SK-N-SH treated with all-trans-retinoic acid at 6 μM for 48 hours (cell line): ENCODE results near the gene AKR1B1.

Experiments used
- ATAC-seq: fragments of 200-7000 bp; cut with Tn5 transposase; 3 replicates; pipeline ENCODE4 v1.9.1; 2020; ENCODE audit warnings: mild to moderate bottlenecking, moderate library complexity
- ARNTL ChIP-seq: fragments of 450-650 bp; formaldehyde crosslinking; IDR thresholded peaks from 2 replicates; pipeline ENCODE4 v1.5.0; 2020; ENCODE audit warnings: low read depth, mild to moderate bottlenecking, moderate library complexity, borderline replicate concordance
- BACH2 ChIP-seq: fragments of 250-450 bp; sonication (Bioruptor Pico); IDR thresholded peaks from 2 replicates; pipeline ENCODE4 v1.9.0; 2021; ENCODE audit warnings: mild to moderate bottlenecking, borderline replicate concordance
- CSDC2 ChIP-seq: fragments of 250-450 bp; sonication (Bioruptor Pico); IDR thresholded peaks from 2 replicates; pipeline ENCODE4 v1.5.0; 2020; ENCODE audit warnings: mild to moderate bottlenecking, moderate library complexity
- ESRRG ChIP-seq: fragments of 250-450 bp; sonication (Bioruptor Pico); IDR thresholded peaks from 2 replicates; pipeline ENCODE4 v1.6.1; 2021; ENCODE audit warnings: mild to moderate bottlenecking
- GLIS3 ChIP-seq: fragments of 250-450 bp; sonication (Bioruptor Pico); IDR thresholded peaks from 2 replicates; pipeline ENCODE4 v1.5.0; 2020; ENCODE audit warnings: mild to moderate bottlenecking, moderate library complexity
- ISL1 ChIP-seq: fragments of 250-450 bp; sonication (Bioruptor Pico); IDR thresholded peaks from 2 replicates; pipeline ENCODE4 v2.1.2; 2022; ENCODE audit warnings: mild to moderate bottlenecking, moderate library complexity
- OSR1 ChIP-seq: fragments of 250-450 bp; sonication (Bioruptor Pico); IDR thresholded peaks from 2 replicates; pipeline ENCODE4 v1.8.0; 2022; ENCODE audit warnings: moderate library complexity, mild to moderate bottlenecking, inconsistent platforms
- PPARA ChIP-seq: fragments of 250-450 bp; sonication (Bioruptor Pico); IDR thresholded peaks from 2 replicates; pipeline ENCODE4 v1.5.0; 2020; ENCODE audit warnings: mild to moderate bottlenecking, borderline replicate concordance
- RARB ChIP-seq: fragments of 250-450 bp; sonication (Bioruptor Pico); IDR thresholded peaks from 2 replicates; pipeline ENCODE4 v1.8.0; 2021; ENCODE audit warnings: mild to moderate bottlenecking, moderate library complexity
- SNAI2 ChIP-seq: fragments of 250-450 bp; sonication (Bioruptor Pico); IDR thresholded peaks from 2 replicates; pipeline ENCODE4 v1.5.0; 2020; ENCODE audit warnings: mild to moderate bottlenecking, moderate library complexity
- TOX ChIP-seq: fragments of 250-450 bp; sonication (Bioruptor Pico); IDR thresholded peaks from 2 replicates; pipeline ENCODE4 v1.8.0; 2021; ENCODE audit warnings: mild to moderate bottlenecking, moderate library complexity, borderline replicate concordance
- ZC3H10 ChIP-seq: fragments of 250-450 bp; sonication (Bioruptor Pico); IDR thresholded peaks from 2 replicates; pipeline ENCODE4 v1.5.1; 2021; ENCODE audit warnings: mild to moderate bottlenecking, moderate library complexity
- ZFP3 ChIP-seq: fragments of 250-450 bp; sonication (Bioruptor Pico); IDR thresholded peaks from 2 replicates; pipeline ENCODE4 v1.5.0; 2020; ENCODE audit warnings: mild to moderate bottlenecking, moderate library complexity
- ZFP30 ChIP-seq: fragments of 450-650 bp; formaldehyde crosslinking; IDR thresholded peaks from 2 replicates; pipeline ENCODE4 v1.5.0; 2022; ENCODE audit warnings: mild to moderate bottlenecking, moderate library complexity
- ZNF565 ChIP-seq: fragments of 450-650 bp; formaldehyde crosslinking; conservative IDR thresholded peaks from 2 replicates; pipeline ENCODE4 v1.5.0; 2020; ENCODE audit warnings: low read depth, mild to moderate bottlenecking, moderate library complexity
- ZNF70 ChIP-seq: fragments of 450-650 bp; formaldehyde crosslinking; IDR thresholded peaks from 2 replicates; pipeline ENCODE4 v1.5.0; 2020; ENCODE audit warnings: mild to moderate bottlenecking, moderate library complexity
- ZNF8 ChIP-seq: fragments of 450-650 bp; formaldehyde crosslinking; IDR thresholded peaks from 2 replicates; pipeline ENCODE4 v1.5.0; 2020; ENCODE audit warnings: mild to moderate bottlenecking, moderate library complexity
- TF ChIP-seq, protein P1 (sequence below): fragments of 250-450 bp; sonication (Bioruptor Pico); IDR thresholded peaks from 2 replicates; pipeline ENCODE4 v1.5.1; 2021; ENCODE audit warnings: mild to moderate bottlenecking, moderate library complexity
- TF ChIP-seq, protein P2 (sequence below): fragments of 250-450 bp; sonication (Bioruptor Pico); IDR thresholded peaks from 2 replicates; pipeline ENCODE4 v1.5.0; 2020; ENCODE audit warnings: mild to moderate bottlenecking, moderate library complexity
- TF ChIP-seq, protein P3 (sequence below): fragments of 250-450 bp; sonication (Bioruptor Pico); IDR thresholded peaks from 2 replicates; pipeline ENCODE4 v1.5.1; 2020; ENCODE audit warnings: low read depth, mild to moderate bottlenecking, moderate library complexity
- TF ChIP-seq, protein P4 (sequence below): fragments of 250-450 bp; sonication (Bioruptor Pico); IDR thresholded peaks from 2 replicates; pipeline ENCODE4 v1.8.0; 2021; ENCODE audit warnings: low read depth, mild to moderate bottlenecking, moderate library complexity, borderline replicate concordance

Gene AKR1B1

DNA sequence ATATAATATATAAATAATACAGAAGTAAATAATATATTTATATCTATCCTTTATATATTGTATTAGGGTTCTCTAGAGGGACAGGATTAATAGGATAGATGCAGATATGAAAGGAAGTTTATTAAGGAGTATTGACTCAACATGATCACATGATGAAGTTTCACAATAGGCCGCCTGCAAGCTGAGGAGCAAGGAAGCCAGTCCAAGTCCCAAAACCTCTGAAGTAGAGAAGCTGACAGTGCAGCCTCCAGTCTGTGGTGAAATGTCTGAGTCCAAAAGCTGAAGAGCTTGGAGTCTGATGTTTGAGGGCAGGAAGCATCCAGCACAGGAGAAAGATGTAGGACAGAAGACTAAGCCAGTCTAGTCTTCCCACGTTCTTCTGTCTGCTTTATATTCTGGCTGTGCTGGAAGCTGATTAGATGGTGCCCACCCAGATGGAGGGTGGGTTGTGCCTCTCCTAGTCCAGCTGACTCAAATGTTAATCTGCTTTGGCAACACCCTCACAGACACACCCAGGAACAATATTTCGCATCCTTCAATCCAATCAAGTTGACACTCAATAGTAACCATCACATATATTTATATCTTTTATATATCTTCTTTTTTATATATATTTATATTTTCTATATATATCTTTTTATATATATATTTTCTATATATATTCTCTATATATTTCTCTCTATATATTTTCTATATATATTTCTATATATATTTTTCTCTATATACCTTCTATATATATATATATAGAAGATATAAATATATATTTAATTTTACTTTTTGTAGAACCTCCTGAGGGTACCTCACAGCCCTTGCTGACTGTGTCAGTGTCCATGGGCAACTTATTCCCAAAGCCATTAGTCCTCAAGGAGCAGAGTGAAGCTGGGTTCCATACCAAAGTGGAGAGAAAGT, 43.8 kb upstream of the AKR1B1 start:
- ATAC-seq = no peak
- no peak for TF ChIP-seq GLIS3 (CRISPR knock-in tag)
- no peak for TF ChIP-seq SNAI2 (CRISPR knock-in tag)
- TF ChIP-seq PPARA (CRISPR knock-in tag) = no peak
- no peak for TF ChIP-seq RARB
- TF ChIP-seq, protein P1, sequence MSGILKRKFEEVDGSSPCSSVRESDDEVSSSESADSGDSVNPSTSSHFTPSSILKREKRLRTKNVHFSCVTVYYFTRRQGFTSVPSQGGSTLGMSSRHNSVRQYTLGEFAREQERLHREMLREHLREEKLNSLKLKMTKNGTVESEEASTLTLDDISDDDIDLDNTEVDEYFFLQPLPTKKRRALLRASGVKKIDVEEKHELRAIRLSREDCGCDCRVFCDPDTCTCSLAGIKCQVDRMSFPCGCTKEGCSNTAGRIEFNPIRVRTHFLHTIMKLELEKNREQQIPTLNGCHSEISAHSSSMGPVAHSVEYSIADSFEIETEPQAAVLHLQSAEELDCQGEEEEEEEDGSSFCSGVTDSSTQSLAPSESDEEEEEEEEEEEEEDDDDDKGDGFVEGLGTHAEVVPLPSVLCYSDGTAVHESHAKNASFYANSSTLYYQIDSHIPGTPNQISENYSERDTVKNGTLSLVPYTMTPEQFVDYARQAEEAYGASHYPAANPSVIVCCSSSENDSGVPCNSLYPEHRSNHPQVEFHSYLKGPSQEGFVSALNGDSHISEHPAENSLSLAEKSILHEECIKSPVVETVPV (CRISPR knock-in tag) = no peak
- TF ChIP-seq ZC3H10 (CRISPR knock-in tag) = no peak
- no peak for TF ChIP-seq CSDC2
- no peak for TF ChIP-seq ZFP30 (CRISPR knock-in tag)
- no peak for TF ChIP-seq ZNF565 (CRISPR knock-in tag)
- no peak for TF ChIP-seq ZFP3 (CRISPR knock-in tag)
- no peak for TF ChIP-seq TOX (CRISPR knock-in tag)

DNA sequence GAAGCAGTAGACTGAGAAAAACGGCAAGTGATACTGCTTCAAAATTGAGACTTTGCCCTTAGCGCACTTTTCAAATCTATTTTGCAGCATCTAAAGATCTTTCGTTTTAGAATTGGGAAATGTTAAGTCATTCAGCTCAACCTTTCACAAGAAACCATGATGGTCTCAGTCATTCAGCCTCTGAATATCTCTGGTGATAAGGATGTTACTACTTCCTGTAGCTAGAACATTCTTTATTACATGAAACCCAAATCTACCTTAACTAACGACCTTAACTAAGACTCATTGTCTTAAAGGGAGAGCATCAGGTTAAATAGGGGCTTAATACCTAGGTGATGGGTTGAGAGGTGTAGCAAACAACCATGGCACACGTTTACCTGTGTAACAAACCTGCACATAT, 42.1 kb upstream of the AKR1B1 start:
- TF ChIP-seq, protein P1 (CRISPR knock-in tag) = no peak
- TF ChIP-seq ZC3H10 (CRISPR knock-in tag) (no peak), ESRRG (no peak), PPARA (CRISPR knock-in tag) (no peak), SNAI2 (CRISPR knock-in tag) (no peak), ZNF70 (no peak), CSDC2 (no peak), ZNF8 (CRISPR knock-in tag) (no peak), ZFP30 (CRISPR knock-in tag) (no peak), BACH2 (CRISPR knock-in tag) (no peak), ISL1 (CRISPR knock-in tag) (no peak)
- TF ChIP-seq, protein P2, sequence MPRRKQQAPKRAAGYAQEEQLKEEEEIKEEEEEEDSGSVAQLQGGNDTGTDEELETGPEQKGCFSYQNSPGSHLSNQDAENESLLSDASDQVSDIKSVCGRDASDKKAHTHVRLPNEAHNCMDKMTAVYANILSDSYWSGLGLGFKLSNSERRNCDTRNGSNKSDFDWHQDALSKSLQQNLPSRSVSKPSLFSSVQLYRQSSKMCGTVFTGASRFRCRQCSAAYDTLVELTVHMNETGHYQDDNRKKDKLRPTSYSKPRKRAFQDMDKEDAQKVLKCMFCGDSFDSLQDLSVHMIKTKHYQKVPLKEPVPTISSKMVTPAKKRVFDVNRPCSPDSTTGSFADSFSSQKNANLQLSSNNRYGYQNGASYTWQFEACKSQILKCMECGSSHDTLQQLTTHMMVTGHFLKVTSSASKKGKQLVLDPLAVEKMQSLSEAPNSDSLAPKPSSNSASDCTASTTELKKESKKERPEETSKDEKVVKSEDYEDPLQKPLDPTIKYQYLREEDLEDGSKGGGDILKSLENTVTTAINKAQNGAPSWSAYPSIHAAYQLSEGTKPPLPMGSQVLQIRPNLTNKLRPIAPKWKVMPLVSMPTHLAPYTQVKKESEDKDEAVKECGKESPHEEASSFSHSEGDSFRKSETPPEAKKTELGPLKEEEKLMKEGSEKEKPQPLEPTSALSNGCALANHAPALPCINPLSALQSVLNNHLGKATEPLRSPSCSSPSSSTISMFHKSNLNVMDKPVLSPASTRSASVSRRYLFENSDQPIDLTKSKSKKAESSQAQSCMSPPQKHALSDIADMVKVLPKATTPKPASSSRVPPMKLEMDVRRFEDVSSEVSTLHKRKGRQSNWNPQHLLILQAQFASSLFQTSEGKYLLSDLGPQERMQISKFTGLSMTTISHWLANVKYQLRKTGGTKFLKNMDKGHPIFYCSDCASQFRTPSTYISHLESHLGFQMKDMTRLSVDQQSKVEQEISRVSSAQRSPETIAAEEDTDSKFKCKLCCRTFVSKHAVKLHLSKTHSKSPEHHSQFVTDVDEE (CRISPR knock-in tag) = no peak
- TF ChIP-seq, protein P3, sequence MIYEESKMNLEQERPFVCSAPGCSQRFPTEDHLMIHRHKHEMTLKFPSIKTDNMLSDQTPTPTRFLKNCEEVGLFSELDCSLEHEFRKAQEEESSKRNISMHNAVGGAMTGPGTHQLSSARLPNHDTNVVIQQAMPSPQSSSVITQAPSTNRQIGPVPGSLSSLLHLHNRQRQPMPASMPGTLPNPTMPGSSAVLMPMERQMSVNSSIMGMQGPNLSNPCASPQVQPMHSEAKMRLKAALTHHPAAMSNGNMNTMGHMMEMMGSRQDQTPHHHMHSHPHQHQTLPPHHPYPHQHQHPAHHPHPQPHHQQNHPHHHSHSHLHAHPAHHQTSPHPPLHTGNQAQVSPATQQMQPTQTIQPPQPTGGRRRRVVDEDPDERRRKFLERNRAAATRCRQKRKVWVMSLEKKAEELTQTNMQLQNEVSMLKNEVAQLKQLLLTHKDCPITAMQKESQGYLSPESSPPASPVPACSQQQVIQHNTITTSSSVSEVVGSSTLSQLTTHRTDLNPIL = no peak
- ATAC-seq = no peak

DNA sequence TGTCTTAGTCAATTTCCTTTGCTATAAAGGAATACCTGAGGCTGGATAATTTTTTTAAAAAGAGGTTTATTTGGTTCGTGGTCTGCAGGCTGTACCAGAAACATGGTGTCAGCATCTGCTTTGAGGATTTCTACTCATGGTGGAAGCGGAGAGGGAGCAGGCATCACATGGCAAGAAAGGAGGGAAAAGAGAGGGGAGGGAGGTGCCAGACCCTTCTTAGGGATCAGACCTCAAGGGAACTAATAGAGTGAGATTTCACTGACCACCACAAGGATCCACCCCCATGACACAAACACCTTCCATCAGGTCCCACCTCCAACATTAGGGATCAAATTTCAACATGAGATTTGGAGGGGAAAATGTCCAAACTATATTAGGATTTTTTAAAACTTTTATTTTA, 41.5 kb upstream of the AKR1B1 start:
- ATAC-seq = no peak
- TF ChIP-seq ZNF8 (CRISPR knock-in tag) = no peak
- no peak for TF ChIP-seq CSDC2
- TF ChIP-seq RARB = no peak
- TF ChIP-seq TOX (CRISPR knock-in tag) = no peak
- TF ChIP-seq, protein P2 (CRISPR knock-in tag) = no peak
- no peak for TF ChIP-seq ARNTL (CRISPR knock-in tag)
- TF ChIP-seq ZNF565 (CRISPR knock-in tag) = no peak
- no peak for TF ChIP-seq ZFP30 (CRISPR knock-in tag)
- TF ChIP-seq OSR1 (CRISPR knock-in tag) = no peak
- no peak for TF ChIP-seq ZFP3 (CRISPR knock-in tag)
- no peak for TF ChIP-seq ZC3H10 (CRISPR knock-in tag)
- TF ChIP-seq, protein P4, sequence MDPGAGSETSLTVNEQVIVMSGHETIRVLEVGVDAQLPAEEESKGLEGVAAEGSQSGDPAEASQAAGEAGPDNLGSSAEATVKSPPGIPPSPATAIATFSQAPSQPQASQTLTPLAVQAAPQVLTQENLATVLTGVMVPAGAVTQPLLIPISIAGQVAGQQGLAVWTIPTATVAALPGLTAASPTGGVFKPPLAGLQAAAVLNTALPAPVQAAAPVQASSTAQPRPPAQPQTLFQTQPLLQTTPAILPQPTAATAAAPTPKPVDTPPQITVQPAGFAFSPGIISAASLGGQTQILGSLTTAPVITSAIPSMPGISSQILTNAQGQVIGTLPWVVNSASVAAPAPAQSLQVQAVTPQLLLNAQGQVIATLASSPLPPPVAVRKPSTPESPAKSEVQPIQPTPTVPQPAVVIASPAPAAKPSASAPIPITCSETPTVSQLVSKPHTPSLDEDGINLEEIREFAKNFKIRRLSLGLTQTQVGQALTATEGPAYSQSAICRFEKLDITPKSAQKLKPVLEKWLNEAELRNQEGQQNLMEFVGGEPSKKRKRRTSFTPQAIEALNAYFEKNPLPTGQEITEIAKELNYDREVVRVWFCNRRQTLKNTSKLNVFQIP (CRISPR knock-in tag) = no peak
